ENCODE data around the gene ABCG1.

Gene ABCG1

DNA sequence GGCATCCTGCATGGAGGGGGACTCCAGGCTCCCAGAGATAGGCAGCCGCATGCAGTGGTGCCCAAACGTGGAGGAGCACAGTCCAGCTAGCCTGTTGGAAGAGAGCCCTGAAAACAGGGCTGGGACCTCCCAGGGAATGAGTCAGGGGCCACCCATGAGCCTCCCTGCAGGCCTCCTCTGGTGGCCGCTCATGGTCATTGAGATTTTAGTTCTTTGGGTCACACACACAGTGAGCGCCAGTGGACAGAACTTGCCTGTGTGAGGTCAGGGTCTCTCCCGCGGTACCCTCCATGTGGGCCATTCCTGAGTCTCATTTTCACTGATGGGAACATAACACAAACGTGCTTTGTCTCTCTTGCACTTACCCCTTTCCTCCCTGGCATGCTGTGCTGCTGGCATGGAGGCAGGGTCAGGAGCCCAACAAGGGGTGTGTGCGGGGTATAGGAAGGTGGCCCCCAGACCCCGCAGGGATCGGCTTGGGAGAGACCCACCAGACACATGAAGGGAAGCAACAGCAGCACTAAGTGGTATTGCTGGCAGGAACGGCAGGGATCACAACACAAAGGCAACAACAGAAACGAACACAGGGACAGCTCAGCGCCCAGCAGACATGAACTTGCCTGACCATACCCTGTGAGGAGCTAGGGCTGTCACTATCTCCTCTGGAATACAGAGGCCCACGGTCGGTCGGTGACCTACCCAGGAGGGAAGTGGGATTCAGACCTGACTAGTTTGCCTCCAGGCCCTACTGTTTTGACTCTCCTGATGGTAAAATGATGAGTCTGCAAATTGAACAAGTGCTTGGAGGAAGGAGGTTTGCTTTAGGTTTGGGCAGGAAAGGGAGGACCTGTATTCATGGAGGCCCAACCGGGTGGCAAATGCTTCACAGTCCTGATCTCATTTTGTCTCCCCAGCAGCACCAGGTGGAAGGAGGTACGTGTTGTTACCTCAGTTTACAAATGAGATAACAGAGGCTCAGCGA is 31.8 kb downstream of the ABCG1 start:
- TF ChIP-seq ZFX (IDR thresholded peaks at IDR 0.05; ENCODE audit: borderline replicate concordance): no peak
- TF ChIP-seq, protein P1, sequence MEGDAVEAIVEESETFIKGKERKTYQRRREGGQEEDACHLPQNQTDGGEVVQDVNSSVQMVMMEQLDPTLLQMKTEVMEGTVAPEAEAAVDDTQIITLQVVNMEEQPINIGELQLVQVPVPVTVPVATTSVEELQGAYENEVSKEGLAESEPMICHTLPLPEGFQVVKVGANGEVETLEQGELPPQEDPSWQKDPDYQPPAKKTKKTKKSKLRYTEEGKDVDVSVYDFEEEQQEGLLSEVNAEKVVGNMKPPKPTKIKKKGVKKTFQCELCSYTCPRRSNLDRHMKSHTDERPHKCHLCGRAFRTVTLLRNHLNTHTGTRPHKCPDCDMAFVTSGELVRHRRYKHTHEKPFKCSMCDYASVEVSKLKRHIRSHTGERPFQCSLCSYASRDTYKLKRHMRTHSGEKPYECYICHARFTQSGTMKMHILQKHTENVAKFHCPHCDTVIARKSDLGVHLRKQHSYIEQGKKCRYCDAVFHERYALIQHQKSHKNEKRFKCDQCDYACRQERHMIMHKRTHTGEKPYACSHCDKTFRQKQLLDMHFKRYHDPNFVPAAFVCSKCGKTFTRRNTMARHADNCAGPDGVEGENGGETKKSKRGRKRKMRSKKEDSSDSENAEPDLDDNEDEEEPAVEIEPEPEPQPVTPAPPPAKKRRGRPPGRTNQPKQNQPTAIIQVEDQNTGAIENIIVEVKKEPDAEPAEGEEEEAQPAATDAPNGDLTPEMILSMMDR (IDR thresholded peaks at IDR 0.05): no peak

DNA sequence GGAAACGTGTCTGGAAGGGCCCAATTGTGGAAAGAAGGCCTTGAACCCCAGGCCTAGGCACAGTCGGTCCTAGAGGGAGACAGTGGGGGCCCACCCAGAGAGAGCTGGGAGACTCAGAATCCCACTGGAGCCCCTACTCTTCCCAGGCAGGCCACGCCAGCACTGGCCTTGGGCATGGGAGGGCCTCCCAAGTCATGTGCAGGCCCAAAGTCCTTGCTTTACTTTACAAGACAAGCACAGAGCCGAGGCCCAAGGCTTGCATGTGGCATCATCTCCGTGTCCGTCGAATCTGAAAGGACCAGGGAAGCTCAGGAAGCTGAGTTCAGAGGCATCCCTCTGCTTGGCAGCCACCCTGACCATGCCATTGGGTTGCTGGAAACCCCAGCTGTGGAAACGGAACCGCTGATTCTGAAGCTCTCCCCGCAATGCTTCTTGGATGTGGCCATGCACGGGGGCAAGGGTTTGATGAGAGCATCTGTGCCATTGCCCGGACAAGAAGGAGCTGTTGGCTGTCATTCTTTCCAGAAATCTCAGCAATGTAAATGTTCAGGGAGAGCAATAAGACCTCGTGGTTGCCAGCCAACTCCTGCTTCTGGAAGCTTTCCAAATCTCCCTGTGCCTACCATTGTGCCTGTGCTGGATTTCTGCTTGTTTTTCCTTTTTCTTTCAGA is 32.8 kb downstream of the ABCG1 start:
- no peak overlapping the region for H3K27ac ChIP-seq
- TF ChIP-seq, protein P1 (IDR thresholded peaks at IDR 0.05): no peak
- no peak for TF ChIP-seq ZFX (IDR thresholded peaks at IDR 0.05; ENCODE audit: borderline replicate concordance)

More for the DNA sequence above, 31.8 kb downstream of the ABCG1 start:
- no peak overlapping the region for H3K27ac ChIP-seq

DNA sequence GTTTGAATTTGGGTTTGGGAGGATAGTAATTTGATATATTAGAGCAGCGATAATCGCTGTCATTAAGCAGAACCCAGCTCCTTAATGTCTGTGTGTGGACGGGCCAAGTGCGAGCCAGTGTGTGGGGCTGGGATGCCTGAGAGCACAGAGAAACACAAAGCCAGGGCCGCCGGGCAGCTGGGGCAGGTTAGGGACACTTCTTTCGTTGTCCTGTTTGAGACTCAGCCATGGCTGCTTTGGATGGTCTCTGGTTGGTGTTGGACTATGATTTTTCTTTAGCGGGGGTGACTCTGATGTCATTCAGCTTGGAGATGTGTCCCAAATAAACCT is 33.4 kb downstream of the ABCG1 start:
- no peak overlapping the region for H3K27ac ChIP-seq
- TF ChIP-seq, protein P1 (IDR thresholded peaks at IDR 0.05): no peak
- TF ChIP-seq ZFX (IDR thresholded peaks at IDR 0.05; ENCODE audit: borderline replicate concordance): no peak

DNA sequence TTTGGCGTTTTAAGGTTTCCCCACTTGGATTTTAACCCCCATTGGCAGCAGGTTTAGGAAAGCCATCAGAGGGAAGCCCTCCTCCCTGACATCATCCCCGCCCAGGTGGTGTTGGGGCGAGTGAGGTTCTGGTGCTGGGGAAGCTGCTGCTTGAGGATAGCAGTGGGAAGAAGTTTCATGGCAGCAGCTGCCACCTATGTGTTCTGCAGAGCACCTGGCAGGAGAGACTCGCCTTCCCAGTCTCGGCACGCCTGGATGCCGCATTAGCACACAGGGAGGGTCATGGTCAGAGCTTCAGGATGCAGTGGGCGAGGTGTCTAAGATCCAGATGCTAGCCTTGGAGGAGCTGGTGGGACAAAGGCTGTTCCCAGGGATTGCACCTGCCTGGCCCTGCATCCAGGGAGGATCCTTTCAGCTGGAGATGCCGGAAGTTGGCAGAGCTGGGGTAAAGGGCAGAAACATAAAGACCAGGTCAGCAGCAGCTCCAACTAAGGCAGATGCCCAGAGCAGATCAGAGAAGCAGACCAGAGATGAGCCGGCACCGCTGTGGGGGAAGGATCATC is 33.9 kb downstream of the ABCG1 start:
- H3K27ac ChIP-seq: no peak overlapping the region
- no peak for TF ChIP-seq ZFX (IDR thresholded peaks at IDR 0.05; ENCODE audit: borderline replicate concordance)
- TF ChIP-seq, protein P1 (IDR thresholded peaks at IDR 0.05): no peak

DNA sequence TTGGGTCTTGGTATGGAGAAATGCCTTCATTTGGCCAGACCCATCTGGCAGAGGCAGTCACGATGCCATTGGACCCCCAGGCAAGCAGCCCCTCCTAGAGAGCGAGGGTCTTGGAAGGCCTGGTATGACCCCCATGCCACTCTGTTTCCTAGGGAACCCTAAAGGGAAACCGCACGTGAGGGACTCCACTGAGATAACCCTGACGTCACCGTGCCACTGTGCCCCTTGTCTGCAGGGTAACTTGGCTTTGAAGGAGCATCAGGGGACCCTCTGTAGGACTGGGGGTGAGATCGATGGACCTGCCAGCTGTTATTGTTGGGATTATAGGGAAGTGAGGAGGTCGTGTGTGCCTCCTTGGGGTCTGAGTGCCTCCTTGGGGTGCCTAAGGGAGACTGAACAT is 34.5 kb downstream of the ABCG1 start:
- H3K27ac ChIP-seq: no peak overlapping the region
- TF ChIP-seq ZFX (IDR thresholded peaks at IDR 0.05; ENCODE audit: borderline replicate concordance): no peak
- TF ChIP-seq, protein P1 (IDR thresholded peaks at IDR 0.05): no peak

DNA sequence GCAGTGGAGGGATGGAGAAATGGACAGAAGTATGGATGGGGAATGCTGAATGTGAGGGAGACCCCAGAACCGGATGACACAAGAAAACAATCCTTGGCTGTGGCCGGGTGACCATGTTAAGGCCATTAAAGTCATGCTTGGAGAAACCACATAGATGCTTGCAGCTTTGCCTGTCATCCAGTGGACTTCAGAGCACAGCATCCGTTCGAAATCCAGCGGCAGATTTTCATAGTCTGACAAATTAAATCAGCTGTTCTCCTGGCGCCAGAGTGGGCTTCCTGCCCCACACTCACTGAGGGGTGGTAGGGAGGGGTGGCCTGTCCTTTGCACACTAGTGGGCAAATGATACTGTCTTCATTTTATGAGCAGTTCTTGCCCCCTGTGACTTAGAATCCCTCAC is 35.1 kb downstream of the ABCG1 start:
- H3K27ac ChIP-seq: no peak overlapping the region
- no peak for TF ChIP-seq ZFX (IDR thresholded peaks at IDR 0.05; ENCODE audit: borderline replicate concordance)
- TF ChIP-seq, protein P1 (IDR thresholded peaks at IDR 0.05): no peak
